Testis (tissue), 2 donors: ENCODE results near the gene SECTM1.

ENCODE experiments used
- POLR2A ChIP-seq: fragments of 450-650 bp; IDR thresholded peaks from one replicate; pipeline ENCODE4 v1.6.1; 2017; ENCODE audit warnings: antibody characterized with exemption, mild to moderate bottlenecking, moderate library complexity
- TF ChIP-seq, protein P1 (sequence below), 3 experiments: fragments of 450-650 bp in 2 of 3; fragments of 200-600 bp in 1 of 3; sonication (generic) in 1 of 3; IDR thresholded peaks; one replicate each; pipeline ENCODE4 v1.5.1; 2016 to 2019; ENCODE audit warnings: antibody characterized with exemption in 3 of 3, mild to moderate bottlenecking in 2 of 3, moderate library complexity in 1 of 3

DNA sequence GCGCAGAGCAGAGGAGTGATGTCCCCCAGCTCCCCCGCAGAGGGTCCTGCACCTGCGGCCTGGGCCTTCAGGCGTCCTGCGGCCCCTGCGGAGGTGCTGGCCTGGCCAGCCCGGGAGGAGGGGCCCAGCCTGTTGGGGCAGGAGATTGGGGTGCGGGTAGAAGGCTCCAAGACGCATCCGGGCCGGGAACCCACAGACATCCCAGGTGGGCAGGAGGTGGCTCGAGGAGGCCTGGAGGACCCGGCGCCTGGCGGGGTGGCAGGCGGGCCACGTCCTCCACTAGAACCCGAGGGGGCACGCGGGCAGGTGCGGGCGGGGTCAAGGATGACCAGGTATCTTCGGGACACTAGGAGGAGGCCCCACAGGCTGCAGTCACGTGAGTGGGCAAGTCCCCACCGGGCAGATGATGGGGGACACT is 647 bp upstream of the SECTM1 start:
- TF ChIP-seq, protein P1, sequence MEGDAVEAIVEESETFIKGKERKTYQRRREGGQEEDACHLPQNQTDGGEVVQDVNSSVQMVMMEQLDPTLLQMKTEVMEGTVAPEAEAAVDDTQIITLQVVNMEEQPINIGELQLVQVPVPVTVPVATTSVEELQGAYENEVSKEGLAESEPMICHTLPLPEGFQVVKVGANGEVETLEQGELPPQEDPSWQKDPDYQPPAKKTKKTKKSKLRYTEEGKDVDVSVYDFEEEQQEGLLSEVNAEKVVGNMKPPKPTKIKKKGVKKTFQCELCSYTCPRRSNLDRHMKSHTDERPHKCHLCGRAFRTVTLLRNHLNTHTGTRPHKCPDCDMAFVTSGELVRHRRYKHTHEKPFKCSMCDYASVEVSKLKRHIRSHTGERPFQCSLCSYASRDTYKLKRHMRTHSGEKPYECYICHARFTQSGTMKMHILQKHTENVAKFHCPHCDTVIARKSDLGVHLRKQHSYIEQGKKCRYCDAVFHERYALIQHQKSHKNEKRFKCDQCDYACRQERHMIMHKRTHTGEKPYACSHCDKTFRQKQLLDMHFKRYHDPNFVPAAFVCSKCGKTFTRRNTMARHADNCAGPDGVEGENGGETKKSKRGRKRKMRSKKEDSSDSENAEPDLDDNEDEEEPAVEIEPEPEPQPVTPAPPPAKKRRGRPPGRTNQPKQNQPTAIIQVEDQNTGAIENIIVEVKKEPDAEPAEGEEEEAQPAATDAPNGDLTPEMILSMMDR (IDR thresholded peaks at IDR 0.05): no peak
- TF ChIP-seq POLR2A: no peak
